Natural killer cell (primary cell): ENCODE data around the gene FLYWCH2. TPM values are rescaled to one million over a fixed set of nuclear protein-coding genes. Genes with fewer than 3 reads are reported as not detected.

Experiments used
- ATAC-seq, 3 donors: fragments of 150-1000 bp in 2 of 3; fragments of 200-7000 bp in 1 of 3; cut with Tn5 transposase; 1 replicate in 1 of 3; 2 replicates in 2 of 3; pipeline ENCODE4 v1.10.0; 2021; ENCODE audit warnings: mild to moderate bottlenecking in 2 of 3, moderate library complexity in 2 of 3
- DNase-seq, 2 donors: peaks; one replicate each; pipeline versions ENCODE4 v3.0.0 to v3.0.0-alpha.2; 2013 to 2021; ENCODE audit warnings: mixed read lengths in 1 of 2
- H3K27ac ChIP-seq: one replicate; pipeline ENCODE4 v1.5.1; 2013; ENCODE audit warnings: mild to moderate bottlenecking, low read length
- H3K27me3 ChIP-seq: one replicate; pipeline ENCODE4 v1.6.1; 2013; ENCODE audit warnings: low read length; ENCODE audit not compliant: control insufficient read depth, insufficient read depth
- H3K36me3 ChIP-seq: one replicate; pipeline ENCODE4 v1.6.1; 2013; ENCODE audit warnings: low read length; ENCODE audit not compliant: control insufficient read depth, insufficient read depth
- H3K4me1 ChIP-seq: one replicate; pipeline ENCODE4 v1.6.1; 2013; ENCODE audit warnings: low read length; ENCODE audit not compliant: control insufficient read depth, insufficient read depth
- H3K4me3 ChIP-seq: one replicate; pipeline ENCODE4 v1.5.1; 2013; ENCODE audit warnings: low read length
- H3K9me3 ChIP-seq: one replicate; pipeline ENCODE4 v1.6.1; 2013; ENCODE audit warnings: low read length; ENCODE audit not compliant: control insufficient read depth, insufficient read depth
- H3K27ac Mint-ChIP-seq, 2 donors: one replicate each; pipeline ENCODE4 v1.8.0; 2022; ENCODE audit warnings: mild to moderate bottlenecking in 2 of 2, mixed read lengths in 2 of 2, moderate library complexity in 1 of 2
- H3K27me3 Mint-ChIP-seq, 2 donors: one replicate each; pipeline ENCODE4 v1.8.0; 2022; ENCODE audit warnings: low read depth in 2 of 2, mixed read lengths in 2 of 2
- H3K36me3 Mint-ChIP-seq: one replicate; pipeline ENCODE4 v1.8.0; 2022; ENCODE audit warnings: mixed read lengths
- H3K4me1 Mint-ChIP-seq, 2 donors: one replicate each; pipeline ENCODE4 v1.8.0; 2022; ENCODE audit warnings: mixed read lengths in 2 of 2
- H3K4me3 Mint-ChIP-seq: one replicate; pipeline ENCODE4 v1.8.0; 2022; ENCODE audit warnings: mild to moderate bottlenecking, moderate library complexity, mixed read lengths
- H3K9me3 Mint-ChIP-seq, 2 donors: one replicate each; pipeline ENCODE4 v1.8.0; 2022; ENCODE audit warnings: mixed read lengths in 2 of 2
- CTCF ChIP-seq: fragments of 200-600 bp; IDR thresholded peaks from one replicate; pipeline ENCODE4 v1.8.0; 2022; ENCODE audit warnings: antibody characterized with exemption
- WGBS: methylation state at CpG from one replicate; pipeline ENCODE4 v1.1.7; 2013; ENCODE audit warnings: missing lambda C conversion rate; ENCODE audit not compliant: insufficient coverage; 5-methylcytosine and 5-hydroxymethylcytosine counted together
- intact Hi-C: fragments of 100-400 bp; cut with micrococcal nuclease; formaldehyde crosslinking; loops from one replicate; pipeline ENCODE4 v1.14.2; 2022
- total RNA-seq, 4 donors: library from RNA; stranded (reverse); fragments of 120-200 nt in 1 of 4; gene quantifications; one replicate each; pipeline versions ENCODE4 v1.2.3 to v1.2.4, GENCODE V29; 2013 to 2022

The FLYWCH2 gene
- total RNA-seq, 3 donors from 2014 or later (not counting 1 experiment from before 2014, with no cell fraction given) = 12.0 to 12.7 (median 12.6) TPM

DNA sequence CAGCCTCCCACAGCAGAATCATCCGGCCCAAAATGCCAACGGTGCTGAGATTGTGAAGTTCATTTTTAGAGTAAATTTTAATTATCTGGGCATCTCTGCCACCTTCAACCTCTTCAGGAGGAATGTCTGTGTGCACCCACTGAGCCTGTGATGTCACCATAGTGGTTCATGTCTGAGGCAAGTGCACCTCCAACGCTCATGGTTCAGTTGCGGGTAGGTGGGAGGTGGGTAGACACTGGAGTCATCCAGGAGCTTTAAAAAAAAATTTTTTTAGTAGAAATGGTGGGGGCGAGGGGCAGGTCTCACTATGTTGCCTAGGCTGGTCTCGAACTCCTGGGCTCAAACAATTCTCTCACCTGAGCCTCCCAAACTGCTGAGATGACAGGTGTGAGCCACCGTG lies 30.6 kb downstream of the FLYWCH2 start:
- H3K27ac Mint-ChIP-seq = peak overlapping the region in 1 of 2 donors; percentile 95
- intact Hi-C loops = loop anchor here (5.0 kb wide), 1 partner anchor 46 kb away; no protein-coding TSS in a partner anchor

GRCh38 chr16:2914233-2914632 lies 31.2 kb downstream of the FLYWCH2 start:
- DNase-seq (no peak), ATAC-seq (no peak)
- Histone ChIP-seq H3K4me1 (peaks cover 19% of the 10 kb centered on the region), H3K27me3 (no peaks in the 10 kb centered on the region), H3K36me3 (peaks cover 9% of the 10 kb centered on the region), H3K4me3 (no peak overlapping the region), H3K27ac (no peak overlapping the region), H3K9me3 (no peaks in the 10 kb centered on the region)
- Mint-ChIP-seq H3K4me3 (peak overlapping the region; percentile 59), H3K36me3 (no peaks in the 10 kb centered on the region), H3K4me1 (peaks cover 17 to 19% of the 10 kb centered on the region in 2 donors), H3K27ac (no peak overlapping the region), H3K9me3 (no peaks in the 10 kb centered on the region), H3K27me3 (no peaks in the 10 kb centered on the region)
- 88% methylated on average over 12 of the region's 12 CpGs for WGBS
- intact Hi-C loops = loop anchor here (5.0 kb wide), 1 partner anchor 47 kb away; no protein-coding TSS in a partner anchor
- TF ChIP-seq CTCF = no peak

More for the DNA sequence above, 30.6 kb downstream of the FLYWCH2 start:
- H3K27me3 Mint-ChIP-seq = no peaks in the 10 kb centered on the region
- peaks cover 17 to 19% of the 10 kb centered on the region in 2 donors for H3K4me1 Mint-ChIP-seq
- H3K9me3 Mint-ChIP-seq = no peaks in the 10 kb centered on the region
- Histone ChIP-seq H3K27ac (no peak overlapping the region), H3K36me3 (peaks cover 9% of the 10 kb centered on the region), H3K9me3 (no peaks in the 10 kb centered on the region), H3K4me3 (no peak overlapping the region), H3K4me1 (peaks cover 19% of the 10 kb centered on the region), H3K27me3 (no peaks in the 10 kb centered on the region)
- H3K36me3 Mint-ChIP-seq = no peaks in the 10 kb centered on the region
- 88% methylated on average over 7 of the region's 7 CpGs for WGBS
- TF ChIP-seq CTCF = no peak
- peak overlapping the region; percentile 95 for H3K4me3 Mint-ChIP-seq
- no peak for DNase-seq
- no peak for ATAC-seq

- no peak overlapping the region for H3K27ac ChIP-seq
- ATAC-seq (no peak), DNase-seq (no peak)
- no peaks in the 10 kb centered on the region for H3K27me3 Mint-ChIP-seq
- peaks cover 22% of the 10 kb centered on the region for H3K4me1 ChIP-seq
- intact Hi-C loops = no loop called here
- no peak overlapping the region for H3K4me3 Mint-ChIP-seq
- no peaks in the 10 kb centered on the region for H3K9me3 Mint-ChIP-seq
- WGBS = 87% methylated on average over 13 of the region's 13 CpGs
- H3K4me1 Mint-ChIP-seq = peaks cover 23 to 26% of the 10 kb centered on the region in 2 donors
- no peaks in the 10 kb centered on the region for H3K9me3 ChIP-seq
- TF ChIP-seq CTCF = no peak
- no peak overlapping the region for H3K27ac Mint-ChIP-seq
- H3K36me3 ChIP-seq = peaks cover 9% of the 10 kb centered on the region
- H3K27me3 ChIP-seq = no peaks in the 10 kb centered on the region
- no peaks in the 10 kb centered on the region for H3K36me3 Mint-ChIP-seq
- no peak overlapping the region for H3K4me3 ChIP-seq
Observed at GRCh38 chr16:2915196-2915929, 32.3 kb downstream of the FLYWCH2 start.
